ENCODE measurements around the gene RPP21. TPM values are rescaled to one million over a fixed set of nuclear protein-coding genes. Genes with fewer than 3 reads are reported as not detected.

The RPP21 gene
- 37.1 and 47.4 TPM in 2 replicates for total RNA-seq

DNA sequence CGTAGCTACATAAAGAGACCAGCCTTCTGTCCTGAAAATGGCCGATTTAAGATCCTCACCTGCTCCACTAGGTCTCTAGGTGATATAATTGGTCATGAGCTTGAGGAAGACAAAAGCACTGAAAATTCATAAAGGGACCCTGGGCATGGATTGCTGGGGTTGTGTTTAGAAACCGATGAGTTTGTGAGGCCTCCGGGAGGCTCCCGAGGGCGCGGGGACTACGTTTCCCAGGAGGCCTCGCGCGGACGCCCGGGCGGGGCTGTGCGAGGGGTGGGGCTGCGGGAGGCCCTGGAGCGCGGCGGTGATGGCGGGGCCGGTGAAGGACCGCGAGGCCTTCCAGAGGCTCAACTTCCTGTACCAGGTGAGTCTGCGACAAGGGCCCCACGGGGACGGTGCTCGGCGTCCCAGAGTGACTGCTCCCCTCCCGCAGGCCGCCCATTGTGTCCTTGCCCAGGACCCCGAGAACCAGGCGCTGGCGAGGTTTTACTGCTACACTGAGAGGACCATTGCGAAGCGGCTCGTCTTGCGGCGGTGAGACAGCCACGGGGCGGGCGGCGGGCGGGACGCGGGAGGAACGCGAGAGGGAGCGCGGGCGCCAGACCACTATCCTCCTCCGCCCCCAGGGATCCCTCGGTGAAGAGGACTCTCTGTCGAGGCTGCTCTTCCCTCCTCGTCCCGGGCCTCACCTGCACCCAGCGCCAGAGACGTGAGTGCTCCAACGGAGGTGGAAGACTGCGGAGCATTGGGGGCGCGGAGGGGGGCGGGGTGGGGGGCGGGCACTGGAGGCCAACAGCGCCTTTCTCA, at the start of gene RPP21:
Gene RPP21, plus strand, starts transcription at position 289 of the 804 bp plus-strand sequence. Its CDS starts 16 bp downstream, at position 305.

DNA sequence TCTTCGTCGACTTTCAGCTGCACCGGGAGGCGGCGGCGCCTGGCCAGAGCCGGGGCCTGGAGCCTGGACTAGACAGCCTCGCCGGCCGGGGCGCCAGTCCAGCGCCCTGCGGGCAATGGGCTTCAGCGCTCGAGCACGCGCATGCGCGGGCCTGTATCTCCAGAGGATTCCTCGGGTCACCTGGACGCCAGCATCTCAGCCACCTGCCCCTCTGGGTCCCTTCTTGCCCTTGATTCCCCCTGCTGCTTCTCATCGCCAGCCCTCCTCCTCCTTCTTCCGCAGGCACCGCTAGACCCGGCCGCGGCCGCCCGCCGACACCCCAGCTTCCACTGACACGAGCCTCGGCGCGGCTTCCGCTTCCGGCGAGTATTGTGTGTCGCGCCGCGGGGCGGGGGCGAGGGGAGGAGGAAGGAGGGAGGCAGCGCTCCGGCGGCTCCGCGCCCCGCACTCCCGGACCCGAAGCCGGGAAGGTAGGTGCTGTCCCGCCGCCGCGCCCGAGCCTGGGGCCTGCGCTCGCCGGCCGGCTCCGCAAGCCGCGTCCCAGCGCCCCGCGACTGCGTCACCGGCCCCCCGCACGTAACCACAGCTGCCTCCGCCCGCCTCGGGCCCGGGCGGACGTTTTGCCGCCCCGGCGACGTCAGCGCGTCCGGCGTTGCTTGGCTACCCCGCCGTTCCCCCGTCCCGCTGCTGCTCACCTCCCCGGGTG, 18.3 kb upstream of the RPP21 start, which contains the start of gene TRIM39:
Gene TRIM39, plus strand, starts transcription at position 402 of the 706 bp plus-strand sequence. CDS start 2,391 bp downstream, outside the sequence.

Other genes starting within 250 kb of the RPP21 start
- not detected in 2 replicates for gene TRIM31, start 232.1 kb upstream of the RPP21 start, total RNA-seq
- not detected in 2 replicates for gene TRIM40, start 209.0 kb upstream of the RPP21 start, total RNA-seq
- gene TRIM10, start 183.9 kb upstream of the RPP21 start, total RNA-seq, result not detected in 2 replicates
- not detected in 2 replicates for gene TRIM15, start 181.6 kb upstream of the RPP21 start, total RNA-seq
- gene TRIM26, start 131.8 kb upstream of the RPP21 start, total RNA-seq, result 21.1 and 32.5 TPM in 2 replicates
- 10.4 and 12.5 TPM in 2 replicates for gene TRIM39, start 18.2 kb upstream of the RPP21 start, total RNA-seq
- 548 and 551 TPM in 2 replicates for gene HLA-E, start 144.4 kb downstream of the RPP21 start, total RNA-seq
- gene GNL1, start 211.3 kb downstream of the RPP21 start, total RNA-seq, result 41.6 and 45.1 TPM in 2 replicates
- 1.5 and 2.6 TPM in 2 replicates for gene PRR3, start 212.1 kb downstream of the RPP21 start, total RNA-seq
- gene ABCF1, start 226.3 kb downstream of the RPP21 start, total RNA-seq, result 43.5 and 44.2 TPM in 2 replicates

Measured in epithelial cell of umbilical artery (primary cell).